Sigmoid colon (tissue), 7 donors: Measurements from ENCODE around the gene PAX4. TPM values are rescaled to one million over a fixed set of nuclear protein-coding genes. Genes with fewer than 3 reads are reported as not detected.

Experiments
- DNase-seq: peaks from one replicate; pipeline ENCODE4 v3.0.0-alpha.2; 2019
- H3K27ac ChIP-seq, 4 donors: fragments of 200-600 bp; sonication (generic); one replicate each; pipeline ENCODE4 v1.5.1; 2016 to 2019; ENCODE audit warnings: mild to moderate bottlenecking in 1 of 4
- H3K27me3 ChIP-seq, 3 donors: fragments of 200-600 bp; sonication (generic); one replicate each; pipeline ENCODE4 v1.5.1; 2019; ENCODE audit warnings: mild to moderate bottlenecking in 1 of 3
- H3K36me3 ChIP-seq, 4 donors: fragments of 200-600 bp; sonication (generic); one replicate each; pipeline ENCODE4 v1.5.1; 2016 to 2019
- H3K4me1 ChIP-seq, 4 donors: fragments of 200-600 bp; sonication (generic); one replicate each; pipeline ENCODE4 v1.5.1; 2017 to 2019
- H3K4me3 ChIP-seq, 4 donors: fragments of 200-600 bp; sonication (generic); one replicate each; pipeline ENCODE4 v1.5.1; 2017 to 2019; ENCODE audit warnings: mild to moderate bottlenecking in 2 of 4, moderate library complexity in 1 of 4
- H3K9me3 ChIP-seq, 4 donors: fragments of 200-600 bp in 3 of 4; sonication (generic) in 3 of 4; one replicate each; pipeline versions ENCODE4 v1.5.1 to v1.6.1; 2013 to 2019
- EP300 ChIP-seq, 4 donors: sonication (generic); formaldehyde crosslinking; IDR thresholded peaks; one replicate each; pipeline ENCODE4 v1.6.1; 2017; ENCODE audit warnings: antibody characterized with exemption in 4 of 4
- POLR2A ChIP-seq, 2 donors: fragments of 450-650 bp; IDR thresholded peaks; one replicate each; pipeline ENCODE4 v1.6.1; 2016; ENCODE audit warnings: antibody characterized with exemption in 2 of 2, mild to moderate bottlenecking in 2 of 2, moderate library complexity in 2 of 2
- POLR2AphosphoS5 ChIP-seq, 4 donors: sonication (generic); formaldehyde crosslinking; IDR thresholded peaks; one replicate each; pipeline ENCODE4 v1.6.1; 2017; ENCODE audit warnings: antibody characterized with exemption in 4 of 4
- WGBS, 2 donors: extraction: QIAGEN DNeasy Blood & Tissue Kit; methylation state at CpG; one replicate each; pipeline ENCODE4 v1.1.7; 2013; 5-methylcytosine and 5-hydroxymethylcytosine counted together
- intact Hi-C: fragments of 100-400 bp; cut with DNase I; formaldehyde crosslinking; loops from one replicate; pipeline ENCODE4 v1.15.1; 2023
- polyA plus RNA-seq, 3 donors: library from polyadenylated mRNA; stranded (reverse); fragments of 200-250 nt; gene quantifications; one replicate each; pipeline ENCODE4 v1.2.3, GENCODE V29; 2013
- total RNA-seq, 4 donors: library from RNA; depleted of rRNA; stranded (reverse); fragments of >200 nt; gene quantifications; one replicate each; pipeline ENCODE4 v1.1.0, GENCODE V29; 2016
- TF ChIP-seq, protein P1 (sequence below), 4 experiments: fragments of 450-650 bp in 3 of 4; fragments of 200-600 bp in 1 of 4; IDR thresholded peaks; one replicate each; pipeline ENCODE4 v1.5.1; 2016 to 2019; ENCODE audit warnings: antibody characterized with exemption in 4 of 4, mild to moderate bottlenecking in 3 of 4, moderate library complexity in 2 of 4
- donor health status: healthy with polysubstance abuse.
- donor health status: Bipolar disorder and iron deficiency.
- donor health status: healthy.

PAX4 gene
- total and polyA plus RNA-seq, 7 donors = 0.13 to 1.2 (median 0.46) TPM; not detected in 4

GRCh38 chr7:127648986-127649385 lies 31.0 kb upstream of the PAX4 start:
- Histone ChIP-seq H3K36me3 (no peaks in the 10 kb centered on the region), H3K4me3 (no peak overlapping the region), H3K4me1 (peaks cover 0 to 24% (median 23%) of the 10 kb centered on the region in 4 donors), H3K27me3 (no peaks in the 10 kb centered on the region), H3K9me3 (no peaks in the 10 kb centered on the region), H3K27ac (no peak overlapping the region)
- no peak for DNase-seq
- no peak for TF ChIP-seq EP300 (IDR thresholded peaks at IDR 0.05)
- no peak for TF ChIP-seq POLR2AphosphoS5 (IDR thresholded peaks at IDR 0.05)
- TF ChIP-seq, protein P1, sequence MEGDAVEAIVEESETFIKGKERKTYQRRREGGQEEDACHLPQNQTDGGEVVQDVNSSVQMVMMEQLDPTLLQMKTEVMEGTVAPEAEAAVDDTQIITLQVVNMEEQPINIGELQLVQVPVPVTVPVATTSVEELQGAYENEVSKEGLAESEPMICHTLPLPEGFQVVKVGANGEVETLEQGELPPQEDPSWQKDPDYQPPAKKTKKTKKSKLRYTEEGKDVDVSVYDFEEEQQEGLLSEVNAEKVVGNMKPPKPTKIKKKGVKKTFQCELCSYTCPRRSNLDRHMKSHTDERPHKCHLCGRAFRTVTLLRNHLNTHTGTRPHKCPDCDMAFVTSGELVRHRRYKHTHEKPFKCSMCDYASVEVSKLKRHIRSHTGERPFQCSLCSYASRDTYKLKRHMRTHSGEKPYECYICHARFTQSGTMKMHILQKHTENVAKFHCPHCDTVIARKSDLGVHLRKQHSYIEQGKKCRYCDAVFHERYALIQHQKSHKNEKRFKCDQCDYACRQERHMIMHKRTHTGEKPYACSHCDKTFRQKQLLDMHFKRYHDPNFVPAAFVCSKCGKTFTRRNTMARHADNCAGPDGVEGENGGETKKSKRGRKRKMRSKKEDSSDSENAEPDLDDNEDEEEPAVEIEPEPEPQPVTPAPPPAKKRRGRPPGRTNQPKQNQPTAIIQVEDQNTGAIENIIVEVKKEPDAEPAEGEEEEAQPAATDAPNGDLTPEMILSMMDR (IDR thresholded peaks at IDR 0.05) = no peak
- TF ChIP-seq POLR2A (IDR thresholded peaks at IDR 0.05) = no peak
- intact Hi-C loops = no loop called here
- 78 to 85% methylated on average over 2 of the region's 2 CpGs for WGBS, 2 donors

DNA sequence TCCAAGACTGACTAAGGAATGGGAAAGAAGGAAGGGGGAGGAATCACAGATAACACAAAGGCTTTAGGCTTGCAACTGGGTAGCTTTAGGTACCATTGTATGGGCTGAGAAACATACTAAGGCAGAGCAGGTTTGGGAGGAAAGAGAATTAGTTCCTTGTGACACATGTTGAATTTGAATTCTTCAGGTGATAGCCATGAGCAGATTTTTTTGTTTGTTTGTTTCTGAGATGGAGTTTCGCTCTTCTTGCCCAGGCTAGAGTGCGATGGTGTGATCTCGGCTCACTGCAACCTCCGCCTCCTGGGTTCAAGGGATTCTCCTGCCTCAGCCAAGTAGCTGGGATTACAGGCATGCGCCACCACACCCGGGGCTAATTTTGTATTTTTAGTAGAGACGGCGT lies 29.7 kb upstream of the PAX4 start:
- H3K36me3 ChIP-seq = no peaks in the 10 kb centered on the region
- no peak overlapping the region for H3K27ac ChIP-seq
- no peak for DNase-seq
- H3K9me3 ChIP-seq = no peaks in the 10 kb centered on the region
- peaks cover 0 to 11% (median 9%) of the 10 kb centered on the region in 4 donors for H3K4me1 ChIP-seq
- intact Hi-C loops = no loop called here
- 97 to 98% methylated on average over 8 of the region's 8 CpGs for WGBS, 2 donors
- TF ChIP-seq, protein P1 (IDR thresholded peaks at IDR 0.05) = no peak
- TF ChIP-seq POLR2A (IDR thresholded peaks at IDR 0.05) (no peak), POLR2AphosphoS5 (IDR thresholded peaks at IDR 0.05) (no peak), EP300 (IDR thresholded peaks at IDR 0.05) (no peak)
- no peaks in the 10 kb centered on the region for H3K27me3 ChIP-seq
- H3K4me3 ChIP-seq = no peak overlapping the region

DNA sequence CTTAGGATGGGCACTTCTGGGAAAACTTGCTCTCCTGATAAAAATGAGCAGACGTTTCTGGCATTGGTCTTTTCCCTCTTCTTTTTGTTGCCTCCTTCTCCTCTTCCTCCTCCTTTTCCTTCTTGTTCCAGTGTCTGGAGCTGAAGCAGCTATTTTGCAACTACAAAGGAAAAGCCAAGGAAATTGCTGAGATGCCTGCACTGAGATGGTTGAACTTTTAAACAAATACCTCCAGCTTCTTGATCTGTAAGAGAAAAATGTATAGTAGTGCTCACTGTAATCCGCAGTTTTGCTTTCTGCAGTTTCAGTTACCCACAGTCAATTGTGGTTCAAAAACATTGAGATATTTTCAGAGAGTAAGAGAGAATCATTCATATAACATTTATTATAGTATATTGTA lies 26.5 kb upstream of the PAX4 start:
- Histone ChIP-seq H3K27ac (no peak overlapping the region), H3K4me3 (no peak overlapping the region), H3K36me3 (no peaks in the 10 kb centered on the region), H3K4me1 (no peaks in the 10 kb centered on the region), H3K9me3 (no peaks in the 10 kb centered on the region), H3K27me3 (no peaks in the 10 kb centered on the region)
- intact Hi-C loops = no loop called here
- TF ChIP-seq, protein P1 (IDR thresholded peaks at IDR 0.05) = no peak
- TF ChIP-seq POLR2A (IDR thresholded peaks at IDR 0.05) (no peak), EP300 (IDR thresholded peaks at IDR 0.05) (no peak), POLR2AphosphoS5 (IDR thresholded peaks at IDR 0.05) (no peak)
- 77 to 81% methylated on average over 2 of the region's 2 CpGs for WGBS, 2 donors
- DNase-seq = no peak

DNA sequence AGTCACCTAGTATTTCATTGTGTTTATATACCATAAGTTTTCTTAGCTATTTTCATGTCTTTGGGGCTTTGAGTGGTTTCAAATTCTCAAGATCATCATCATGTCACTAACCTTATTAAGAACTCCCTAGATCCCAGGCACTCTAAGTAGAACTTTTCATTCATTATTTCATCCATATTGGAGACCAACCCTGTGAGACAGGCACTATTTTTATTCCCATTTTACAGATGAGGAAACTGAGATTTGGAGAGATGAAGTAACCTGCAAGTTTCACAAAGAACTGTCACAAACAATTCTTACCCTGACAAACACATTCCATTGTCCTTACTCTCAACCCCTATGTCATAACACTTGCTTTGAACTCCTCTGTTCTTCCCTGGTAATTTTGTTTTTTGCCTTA lies 20.3 kb upstream of the PAX4 start:
- DNase-seq = no peak
- H3K36me3 ChIP-seq = no peaks in the 10 kb centered on the region
- H3K4me3 ChIP-seq = no peak overlapping the region
- peaks cover 0 to 10% (median 0%) of the 10 kb centered on the region in 3 donors for H3K27me3 ChIP-seq
- no peaks in the 10 kb centered on the region for H3K9me3 ChIP-seq
- intact Hi-C loops = no loop called here
- TF ChIP-seq POLR2A (IDR thresholded peaks at IDR 0.05) (no peak), EP300 (IDR thresholded peaks at IDR 0.05) (no peak), POLR2AphosphoS5 (IDR thresholded peaks at IDR 0.05) (no peak)
- TF ChIP-seq, protein P1 (IDR thresholded peaks at IDR 0.05) = no peak
- H3K4me1 ChIP-seq = no peaks in the 10 kb centered on the region
- H3K27ac ChIP-seq = no peak overlapping the region

GRCh38 chr7:127635659-127636285 lies 17.8 kb upstream of the PAX4 start:
- Histone ChIP-seq H3K36me3 (no peaks in the 10 kb centered on the region), H3K4me1 (no peaks in the 10 kb centered on the region), H3K27me3 (peaks cover 0 to 10% (median 0%) of the 10 kb centered on the region in 3 donors), H3K27ac (no peak overlapping the region), H3K9me3 (no peaks in the 10 kb centered on the region), H3K4me3 (no peak overlapping the region)
- DNase-seq = no peak
- no peak for TF ChIP-seq POLR2AphosphoS5 (IDR thresholded peaks at IDR 0.05)
- TF ChIP-seq EP300 (IDR thresholded peaks at IDR 0.05) = no peak
- TF ChIP-seq POLR2A (IDR thresholded peaks at IDR 0.05) = no peak
- TF ChIP-seq, protein P1 (IDR thresholded peaks at IDR 0.05) = no peak
- 34 to 50% methylated on average over 3 of the region's 3 CpGs for WGBS, 2 donors
- intact Hi-C loops = no loop called here
